ENCODE data around the gene NDE1.
"Not testable (repeated sequence)": the region's sequence is repeated elsewhere in the genome, so short reads cannot be mapped to it uniquely, and the experiment has no call there.

The NDE1 gene

GRCh38 chr16:15725641-15726240, 75.7 kb downstream of the NDE1 start:
- in situ Hi-C loops (cut with HindIII; ENCODE audit: low pct_unique_long_range_greater_than_20kb, low sequenced_read_pairs), result no loop called here
- no peak for TF ChIP-seq JUND (IDR thresholded peaks at IDR 0.05; ENCODE audit: low read depth)
- DNase-seq (ENCODE audit: low read depth in 1 of 2, low spot score in 1 of 2), result no peak

- TF ChIP-seq JUND (IDR thresholded peaks at IDR 0.05; ENCODE audit: low read depth), result no peak
- DNase-seq (ENCODE audit: low read depth in 1 of 2, low spot score in 1 of 2), result no peak
- in situ Hi-C loops (cut with HindIII; ENCODE audit: low pct_unique_long_range_greater_than_20kb, low sequenced_read_pairs), result no loop called here
Measured at GRCh38 chr16:15726715-15727114, 76.7 kb downstream of the NDE1 start.

GRCh38 chr16:15727697-15728096, 77.7 kb downstream of the NDE1 start:
- in situ Hi-C loops (cut with HindIII; ENCODE audit: low pct_unique_long_range_greater_than_20kb, low sequenced_read_pairs); DNase-seq (ENCODE audit: low read depth in 1 of 2, low spot score in 1 of 2): not testable (repeated sequence)

DNA sequence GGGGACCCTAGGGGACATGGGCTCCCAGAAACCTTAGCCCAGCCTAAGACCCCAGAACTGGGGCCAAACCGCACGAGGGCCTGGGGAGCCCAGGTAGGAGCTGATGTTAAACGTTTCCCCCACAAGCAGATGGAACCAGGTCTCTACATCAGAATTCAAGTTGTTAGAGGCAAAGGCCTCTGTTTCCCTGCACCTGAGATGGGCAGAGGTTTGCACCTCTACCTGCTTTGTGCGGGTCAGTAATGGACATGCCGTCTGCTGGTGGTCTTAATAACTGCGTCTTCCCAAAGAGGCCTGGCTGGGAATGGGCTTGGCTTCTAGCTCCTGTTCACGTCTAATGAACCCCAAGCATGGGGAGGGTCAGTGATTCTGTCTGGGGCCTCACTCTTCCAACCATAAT, 79.1 kb downstream of the NDE1 start:
- no peak for DNase-seq (ENCODE audit: low read depth in 1 of 2, low spot score in 1 of 2)
- TF ChIP-seq JUND (IDR thresholded peaks at IDR 0.05; ENCODE audit: low read depth), result no peak
- in situ Hi-C loops (cut with HindIII; ENCODE audit: low pct_unique_long_range_greater_than_20kb, low sequenced_read_pairs), result no loop called here

DNA sequence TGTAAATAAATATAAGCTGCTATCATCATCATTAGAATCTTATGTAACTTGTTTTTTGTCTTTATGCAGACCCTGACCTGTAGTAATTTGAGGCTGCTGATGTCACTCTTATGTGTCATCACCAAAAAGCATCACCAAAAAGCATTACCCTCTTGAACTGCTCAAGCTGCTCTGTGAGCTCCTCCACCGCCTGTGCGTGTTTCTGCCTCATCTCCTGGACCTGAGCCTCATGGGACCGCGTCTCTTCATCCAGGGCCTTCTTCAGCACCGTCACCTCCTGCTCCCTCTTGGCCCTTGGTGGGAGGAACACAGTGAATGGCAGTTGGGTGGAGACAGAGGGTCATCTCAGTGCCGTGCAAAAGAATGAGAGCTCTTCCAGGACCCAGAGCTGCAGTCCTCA, 82.4 kb downstream of the NDE1 start:
- in situ Hi-C loops (cut with HindIII; ENCODE audit: low pct_unique_long_range_greater_than_20kb, low sequenced_read_pairs), result no loop called here
- TF ChIP-seq JUND (IDR thresholded peaks at IDR 0.05; ENCODE audit: low read depth), result no peak
- no peak for DNase-seq (ENCODE audit: low read depth in 1 of 2, low spot score in 1 of 2)

DNA sequence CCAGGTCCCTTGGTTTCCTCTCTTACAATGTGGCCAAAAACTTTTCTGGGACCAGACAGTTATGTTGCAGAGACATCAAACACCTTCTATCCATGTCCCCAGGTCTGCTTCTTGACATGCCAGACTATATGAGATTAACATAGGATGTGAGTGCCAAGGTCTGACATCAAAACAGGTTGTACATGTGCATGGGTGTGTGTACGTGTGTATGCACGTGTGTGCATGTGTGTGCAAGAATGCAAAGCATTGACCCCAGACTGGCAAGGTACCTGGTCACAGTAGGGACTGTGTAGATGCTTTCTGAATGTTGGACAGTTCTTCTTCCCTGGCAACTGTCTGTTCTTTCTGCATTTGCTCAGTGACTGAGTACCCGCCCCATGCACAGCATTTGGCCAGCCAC, 85.6 kb downstream of the NDE1 start:
- TF ChIP-seq JUND (IDR thresholded peaks at IDR 0.05; ENCODE audit: low read depth), result no peak
- DNase-seq (ENCODE audit: low read depth in 1 of 2, low spot score in 1 of 2), result no peak
- in situ Hi-C loops (cut with HindIII; ENCODE audit: low pct_unique_long_range_greater_than_20kb, low sequenced_read_pairs), result no loop called here

- TF ChIP-seq JUND (IDR thresholded peaks at IDR 0.05; ENCODE audit: low read depth), result no peak
- no peak for DNase-seq (ENCODE audit: low read depth in 1 of 2, low spot score in 1 of 2)
- in situ Hi-C loops (cut with HindIII; ENCODE audit: low pct_unique_long_range_greater_than_20kb, low sequenced_read_pairs), result no loop called here
Measured at GRCh38 chr16:15736529-15736928, 86.5 kb downstream of the NDE1 start.

DNA sequence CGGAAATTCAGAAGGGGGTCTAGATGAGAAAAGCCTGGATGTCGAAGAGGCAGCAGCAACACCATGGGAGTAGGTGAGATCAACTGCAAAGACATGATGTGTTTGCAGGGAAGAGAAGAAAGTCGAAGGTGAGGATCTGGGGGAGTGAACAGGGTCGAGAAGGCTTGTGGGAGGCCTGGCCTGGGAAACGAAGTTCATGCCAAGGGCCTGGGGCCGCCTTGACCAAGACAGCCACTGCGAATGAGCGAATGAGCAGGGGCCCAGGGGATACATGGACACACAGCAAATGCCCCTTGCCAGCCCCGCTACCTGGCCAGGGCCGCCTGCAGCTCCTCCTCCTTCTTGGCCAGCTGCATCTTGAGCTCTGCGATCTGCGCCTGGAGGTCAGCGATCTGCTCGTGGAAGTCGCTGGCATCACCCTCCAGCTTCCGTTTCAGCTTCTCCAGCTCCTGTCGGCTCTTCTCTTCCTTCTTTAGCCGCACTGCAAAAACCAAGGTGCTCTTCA, 87.1 kb downstream of the NDE1 start:
- no peak for DNase-seq (ENCODE audit: low read depth in 1 of 2, low spot score in 1 of 2)
- in situ Hi-C loops (cut with HindIII; ENCODE audit: low pct_unique_long_range_greater_than_20kb, low sequenced_read_pairs), result no loop called here
- no peak for TF ChIP-seq JUND (IDR thresholded peaks at IDR 0.05; ENCODE audit: low read depth)

- no peak for DNase-seq (ENCODE audit: low read depth in 1 of 2, low spot score in 1 of 2)
- no peak for TF ChIP-seq JUND (IDR thresholded peaks at IDR 0.05; ENCODE audit: low read depth)
- in situ Hi-C loops (cut with HindIII; ENCODE audit: low pct_unique_long_range_greater_than_20kb, low sequenced_read_pairs), result no loop called here
Measured at GRCh38 chr16:15739464-15739863, 89.4 kb downstream of the NDE1 start.

DNA sequence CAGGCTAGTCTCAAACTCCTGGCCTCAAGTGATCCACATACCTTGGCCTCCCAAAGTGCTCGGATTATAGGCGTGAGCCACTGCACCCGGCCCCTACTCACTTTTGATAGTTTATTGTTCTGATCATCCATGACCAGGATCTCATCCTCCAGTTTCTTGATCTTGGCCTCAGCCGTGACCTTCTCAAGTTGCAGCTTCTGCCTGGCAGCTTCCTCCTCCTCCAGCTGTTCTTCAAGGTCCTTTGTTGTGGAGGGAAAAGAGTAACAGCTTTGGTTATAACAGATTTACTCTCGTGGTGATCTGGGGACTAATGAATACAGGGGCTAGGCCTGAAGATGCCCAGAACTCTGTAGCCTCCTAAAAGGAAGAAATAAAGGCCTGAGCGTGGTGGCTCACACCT, 89.9 kb downstream of the NDE1 start:
- no peak for DNase-seq (ENCODE audit: low read depth in 1 of 2, low spot score in 1 of 2)
- no peak for TF ChIP-seq JUND (IDR thresholded peaks at IDR 0.05; ENCODE audit: low read depth)
- in situ Hi-C loops (cut with HindIII; ENCODE audit: low pct_unique_long_range_greater_than_20kb, low sequenced_read_pairs), result no loop called here

GRCh38 chr16:15741207-15741871, 91.3 kb downstream of the NDE1 start:
- DNase-seq (ENCODE audit: low read depth in 1 of 2, low spot score in 1 of 2), result no peak
- TF ChIP-seq JUND (IDR thresholded peaks at IDR 0.05; ENCODE audit: low read depth), result no peak
- in situ Hi-C loops (cut with HindIII; ENCODE audit: low pct_unique_long_range_greater_than_20kb, low sequenced_read_pairs), result no loop called here

GRCh38 chr16:15742716-15743115, 92.7 kb downstream of the NDE1 start:
- TF ChIP-seq JUND (IDR thresholded peaks at IDR 0.05; ENCODE audit: low read depth), result no peak
- no peak for DNase-seq (ENCODE audit: low read depth in 1 of 2, low spot score in 1 of 2)
- in situ Hi-C loops (cut with HindIII; ENCODE audit: low pct_unique_long_range_greater_than_20kb, low sequenced_read_pairs), result no loop called here

DNA sequence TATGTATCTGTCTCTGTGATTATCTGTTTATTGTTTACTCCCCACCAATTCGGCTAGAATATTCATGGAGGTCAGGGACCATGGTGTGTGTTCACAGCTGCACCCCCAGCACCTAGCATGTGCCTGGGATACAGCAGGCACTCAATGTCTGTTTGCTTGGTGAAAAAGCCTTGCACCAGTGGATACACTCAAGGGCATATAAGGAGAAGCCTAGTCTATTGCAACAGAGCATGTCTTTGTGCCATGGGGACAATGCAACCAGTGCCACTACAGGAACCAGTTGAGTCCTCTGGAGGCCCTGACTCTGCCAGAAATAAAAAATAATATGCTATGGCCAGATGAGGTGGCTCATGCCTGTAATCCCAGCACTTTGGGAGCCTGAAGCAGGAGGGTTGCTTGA, 93.6 kb downstream of the NDE1 start:
- TF ChIP-seq JUND (IDR thresholded peaks at IDR 0.05; ENCODE audit: low read depth), result no peak
- in situ Hi-C loops (cut with HindIII; ENCODE audit: low pct_unique_long_range_greater_than_20kb, low sequenced_read_pairs), result no loop called here
- DNase-seq (ENCODE audit: low read depth in 1 of 2, low spot score in 1 of 2), result no peak

- DNase-seq (ENCODE audit: low read depth in 1 of 2, low spot score in 1 of 2), result no peak
- TF ChIP-seq JUND (IDR thresholded peaks at IDR 0.05; ENCODE audit: low read depth), result no peak
- in situ Hi-C loops (cut with HindIII; ENCODE audit: low pct_unique_long_range_greater_than_20kb, low sequenced_read_pairs), result no loop called here
Measured at GRCh38 chr16:15746332-15746731, 96.3 kb downstream of the NDE1 start.
